ENCODE data around the gene CBX5.
"Not testable (repeated sequence)": the region's sequence is repeated elsewhere in the genome, so short reads cannot be mapped to it uniquely, and the experiment has no call there.

CBX5 gene

DNA sequence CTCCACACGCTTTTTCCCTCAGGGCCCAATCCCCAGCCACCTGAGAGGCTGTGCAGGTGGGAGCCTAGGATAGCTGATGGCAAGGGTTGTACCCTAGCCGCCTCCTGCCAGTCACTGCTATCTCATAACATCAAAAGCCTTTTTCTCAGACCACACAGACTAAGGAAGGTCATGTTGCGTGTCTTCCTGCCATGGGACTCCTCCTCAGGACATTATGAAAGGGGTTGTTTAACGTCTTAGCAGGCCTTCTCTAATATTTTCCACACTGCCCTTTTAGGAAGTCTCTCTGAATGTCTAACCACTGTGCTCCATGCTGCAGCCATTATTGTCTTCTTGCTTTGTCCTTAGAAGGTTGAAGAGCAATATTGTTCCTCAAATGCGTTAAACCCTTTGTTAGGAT, 83.5 kb downstream of the CBX5 start:
- DNase-seq = no peak
- H3K4me1 Mint-ChIP-seq = peaks cover 31 to 39% of the 10 kb centered on the region in 2 donors
- no peaks in the 10 kb centered on the region for H3K9me3 Mint-ChIP-seq
- H3K4me3 Mint-ChIP-seq = peak overlapping the region in 1 of 2 donors; percentile 67
- peak; percentile 23 to 40 for ATAC-seq (replicated peaks)
- H3K36me3 Mint-ChIP-seq = no peaks in the 10 kb centered on the region
- peaks cover 78 to 82% of the 10 kb centered on the region in 2 donors for H3K27me3 Mint-ChIP-seq
- no peak overlapping the region for H3K27ac Mint-ChIP-seq

- Mint-ChIP-seq H3K4me1 (peaks cover 32 to 44% of the 10 kb centered on the region in 2 donors), H3K4me3 (peak overlapping the region; percentile 40 to 67), H3K27ac (peak overlapping the region; percentile 9), H3K9me3 (no peaks in the 10 kb centered on the region), H3K27me3 (peaks cover 77 to 78% of the 10 kb centered on the region in 2 donors), H3K36me3 (no peaks in the 10 kb centered on the region)
- ATAC-seq (replicated peaks) (peak; percentile 25 to 48), DNase-seq (no peak)
These were observed 84.1 kb downstream of the CBX5 start for GRCh38 chr12:54195737-54196347.

DNA sequence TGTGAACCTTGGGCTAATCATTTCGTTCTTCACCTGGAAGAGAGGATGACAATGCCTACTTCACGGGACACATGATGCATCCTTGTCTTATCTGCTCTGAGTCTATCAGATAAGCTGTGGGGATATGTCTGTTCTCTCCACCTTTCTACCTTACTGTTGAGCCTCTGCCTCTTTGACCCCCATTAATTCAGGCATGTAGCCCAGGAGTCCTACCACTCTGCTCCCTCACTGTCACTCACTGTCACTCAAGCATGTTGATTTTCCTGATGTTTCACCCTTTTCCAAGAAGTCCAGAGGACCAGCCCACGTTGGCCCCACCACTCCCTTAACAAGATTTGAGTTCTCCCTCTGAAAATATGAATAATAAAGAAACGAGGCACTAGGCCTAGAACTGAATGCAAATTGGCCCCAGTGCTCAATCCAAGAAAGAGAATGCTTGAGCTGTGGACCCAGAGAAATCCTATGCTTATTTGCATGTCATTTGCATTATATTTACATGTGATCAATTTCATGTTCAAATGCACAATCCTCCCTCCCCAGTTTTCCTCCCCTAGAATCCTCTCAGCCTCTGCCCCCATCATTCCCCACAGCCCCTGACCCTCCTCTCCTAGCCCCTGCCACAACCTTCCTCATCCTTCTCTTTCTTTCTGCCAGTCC, 84.7 kb downstream of the CBX5 start:
- ATAC-seq (replicated peaks) = no peak
- Mint-ChIP-seq H3K9me3 (no peaks in the 10 kb centered on the region), H3K4me1 (peaks cover 32 to 47% of the 10 kb centered on the region in 2 donors), H3K36me3 (no peaks in the 10 kb centered on the region), H3K27me3 (peaks cover 71 to 78% of the 10 kb centered on the region in 2 donors), H3K4me3 (peak overlapping the region; percentile 40 to 67), H3K27ac (peak overlapping the region; percentile 9)
- no peak for DNase-seq

DNA sequence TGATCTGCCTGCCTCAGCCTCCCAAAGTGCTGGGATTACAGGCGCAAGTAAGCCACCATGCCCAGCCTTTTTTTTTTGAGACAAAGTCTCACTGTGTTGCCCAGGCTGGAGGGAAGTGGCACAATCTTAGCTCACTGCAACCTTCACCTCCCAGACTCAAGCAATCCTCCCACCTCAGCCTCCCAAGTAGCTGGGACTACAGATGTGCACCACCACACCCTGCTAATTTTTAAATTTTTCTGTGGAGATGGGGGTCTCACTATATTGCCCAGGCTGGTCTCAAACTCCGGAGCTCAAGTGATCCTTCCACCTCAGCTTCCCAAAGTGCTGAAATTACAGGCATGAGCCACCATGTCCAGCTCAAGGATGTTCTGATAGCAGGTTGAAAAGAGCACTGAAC, 85.3 kb downstream of the CBX5 start:
- Mint-ChIP-seq H3K27me3 (peaks cover 68 to 78% of the 10 kb centered on the region in 2 donors), H3K4me1 (peaks cover 32 to 51% of the 10 kb centered on the region in 2 donors)
- not testable (repeated sequence) for H3K4me3 Mint-ChIP-seq; ATAC-seq (replicated peaks); DNase-seq; H3K9me3 Mint-ChIP-seq; H3K27ac Mint-ChIP-seq; H3K36me3 Mint-ChIP-seq

DNA sequence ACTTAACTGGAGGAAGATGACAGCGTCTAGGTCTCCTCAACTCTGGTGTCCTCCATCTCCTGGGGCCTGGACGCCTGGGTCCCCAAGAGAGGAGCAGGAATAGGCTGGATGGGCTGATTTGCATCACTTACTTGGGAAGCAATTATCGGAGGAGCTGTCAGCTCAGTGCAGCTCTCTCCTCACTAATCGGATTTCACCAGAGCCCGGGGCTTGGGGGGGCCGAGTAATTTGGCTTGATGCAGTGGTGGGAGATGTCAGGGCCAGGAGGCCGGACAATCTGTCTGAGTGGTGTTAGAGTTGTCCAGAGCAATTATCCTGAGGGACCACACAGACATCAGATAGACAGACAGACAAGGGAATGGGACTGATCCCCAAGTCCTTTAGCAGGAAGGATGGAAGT, 86.5 kb downstream of the CBX5 start:
- H3K36me3 Mint-ChIP-seq = no peaks in the 10 kb centered on the region
- peaks cover 57 to 66% of the 10 kb centered on the region in 2 donors for H3K27me3 Mint-ChIP-seq
- no peak overlapping the region for H3K4me3 Mint-ChIP-seq
- H3K9me3 Mint-ChIP-seq = peaks cover 0 to 3% of the 10 kb centered on the region in 2 donors
- no peak overlapping the region for H3K27ac Mint-ChIP-seq
- no peak for DNase-seq
- peaks cover 31 to 53% of the 10 kb centered on the region in 2 donors for H3K4me1 Mint-ChIP-seq
- ATAC-seq (replicated peaks) = no peak

DNA sequence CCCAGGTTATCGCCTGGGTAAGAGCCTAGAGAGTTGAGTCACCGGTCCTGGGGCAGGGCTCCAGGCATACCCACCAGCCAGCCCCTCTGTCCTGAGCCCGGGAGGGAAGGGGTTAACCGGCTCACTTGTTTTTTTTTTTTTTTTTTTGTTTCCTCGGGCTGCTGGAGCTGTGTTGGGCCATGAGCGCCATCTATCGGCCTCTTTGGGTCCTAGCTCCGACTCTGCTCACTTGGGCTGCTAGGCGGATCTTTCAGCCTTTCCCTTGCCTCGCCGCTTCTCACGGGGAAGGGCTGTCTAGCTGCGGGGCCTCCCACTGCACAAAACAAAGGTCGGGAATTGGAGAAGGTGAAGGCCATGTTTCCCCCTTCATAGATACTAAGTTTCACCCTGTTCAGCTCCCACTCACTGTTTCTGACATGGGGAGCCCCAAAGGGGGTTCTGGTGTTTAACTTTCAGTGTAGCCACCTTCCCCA, 88.3 kb downstream of the CBX5 start:
- H3K27ac Mint-ChIP-seq = no peak overlapping the region
- H3K4me1 Mint-ChIP-seq = peaks cover 22 to 49% of the 10 kb centered on the region in 2 donors
- H3K4me3 Mint-ChIP-seq = peak overlapping the region in 1 of 2 donors; percentile 6
- H3K27me3 Mint-ChIP-seq = peaks cover 42 to 56% of the 10 kb centered on the region in 2 donors
- DNase-seq = peak; percentile 66
- peaks cover 3 to 7% of the 10 kb centered on the region in 2 donors for H3K36me3 Mint-ChIP-seq
- ATAC-seq (replicated peaks) = peak; percentile 56 to 61
- H3K9me3 Mint-ChIP-seq = peaks cover 0 to 3% of the 10 kb centered on the region in 2 donors

GRCh38 chr12:54191126-54191525, 88.8 kb downstream of the CBX5 start:
- H3K27me3 Mint-ChIP-seq = peaks cover 37 to 53% of the 10 kb centered on the region in 2 donors

GRCh38 chr12:54189198-54189539, 90.8 kb downstream of the CBX5 start:
- H3K27me3 Mint-ChIP-seq = peaks cover 22 to 40% of the 10 kb centered on the region in 2 donors
- peak overlapping the region; percentile 88 to 95 for H3K4me3 Mint-ChIP-seq
- peaks cover 14 to 35% of the 10 kb centered on the region in 2 donors for H3K4me1 Mint-ChIP-seq
- DNase-seq = no peak
- peaks cover 4 to 15% of the 10 kb centered on the region in 2 donors for H3K36me3 Mint-ChIP-seq
- ATAC-seq (replicated peaks) = peak in 1 of 2 donors; percentile 12
- no peak overlapping the region for H3K27ac Mint-ChIP-seq
- peaks cover 0 to 3% of the 10 kb centered on the region in 2 donors for H3K9me3 Mint-ChIP-seq

More at GRCh38 chr12:54191126-54191525, 88.8 kb downstream of the CBX5 start:
- H3K4me1 Mint-ChIP-seq = peaks cover 18 to 44% of the 10 kb centered on the region in 2 donors
- peaks cover 3 to 8% of the 10 kb centered on the region in 2 donors for H3K36me3 Mint-ChIP-seq
- ATAC-seq (replicated peaks) (no peak), DNase-seq (no peak)
- peak overlapping the region in 1 of 2 donors; percentile 6 for H3K4me3 Mint-ChIP-seq
- peaks cover 0 to 3% of the 10 kb centered on the region in 2 donors for H3K9me3 Mint-ChIP-seq
- H3K27ac Mint-ChIP-seq = no peak overlapping the region

GRCh38 chr12:54187075-54187474, 92.8 kb downstream of the CBX5 start:
- Mint-ChIP-seq H3K27ac (no peak overlapping the region), H3K4me3 (peak overlapping the region in 1 of 2 donors; percentile 63), H3K36me3 (peaks cover 10 to 25% of the 10 kb centered on the region in 2 donors), H3K9me3 (peaks cover 0 to 3% of the 10 kb centered on the region in 2 donors), H3K27me3 (peaks cover 4 to 21% of the 10 kb centered on the region in 2 donors), H3K4me1 (peaks cover 14 to 40% of the 10 kb centered on the region in 2 donors)
- ATAC-seq (replicated peaks) (no peak), DNase-seq (no peak)

DNA sequence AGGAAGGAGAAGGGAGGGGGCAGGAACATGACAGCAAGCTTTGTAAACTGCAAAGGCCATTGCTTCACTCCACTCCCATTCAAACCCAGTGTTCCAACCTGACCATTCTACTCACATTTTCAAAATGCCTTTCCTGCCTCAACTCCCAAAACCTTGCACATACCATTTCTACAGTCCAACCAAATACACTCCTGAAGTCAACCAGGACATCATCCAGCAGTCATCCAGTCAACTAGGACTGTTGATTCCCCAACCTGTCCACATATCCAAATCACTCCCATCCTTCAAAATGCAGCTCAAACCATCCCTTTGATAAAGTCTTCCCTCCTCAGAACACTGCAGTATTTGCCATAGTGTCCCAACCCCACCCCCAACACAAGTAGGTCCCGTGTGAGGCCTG, 94.0 kb downstream of the CBX5 start:
- Mint-ChIP-seq H3K4me3 (no peak overlapping the region), H3K27ac (no peak overlapping the region), H3K27me3 (peaks cover 3 to 13% of the 10 kb centered on the region in 2 donors), H3K36me3 (peaks cover 10 to 32% of the 10 kb centered on the region in 2 donors), H3K4me1 (peaks cover 9 to 30% of the 10 kb centered on the region in 2 donors), H3K9me3 (peaks cover 0 to 3% of the 10 kb centered on the region in 2 donors)
- ATAC-seq (replicated peaks) (no peak), DNase-seq (no peak)

- H3K9me3 Mint-ChIP-seq; ATAC-seq (replicated peaks); H3K4me3 Mint-ChIP-seq; DNase-seq; H3K27ac Mint-ChIP-seq; H3K27me3 Mint-ChIP-seq: not testable (repeated sequence)
- Mint-ChIP-seq H3K36me3 (peaks cover 10 to 33% of the 10 kb centered on the region in 2 donors), H3K4me1 (peaks cover 9 to 27% of the 10 kb centered on the region in 2 donors)
These were observed 94.6 kb downstream of the CBX5 start for GRCh38 chr12:54185297-54185696.

DNA sequence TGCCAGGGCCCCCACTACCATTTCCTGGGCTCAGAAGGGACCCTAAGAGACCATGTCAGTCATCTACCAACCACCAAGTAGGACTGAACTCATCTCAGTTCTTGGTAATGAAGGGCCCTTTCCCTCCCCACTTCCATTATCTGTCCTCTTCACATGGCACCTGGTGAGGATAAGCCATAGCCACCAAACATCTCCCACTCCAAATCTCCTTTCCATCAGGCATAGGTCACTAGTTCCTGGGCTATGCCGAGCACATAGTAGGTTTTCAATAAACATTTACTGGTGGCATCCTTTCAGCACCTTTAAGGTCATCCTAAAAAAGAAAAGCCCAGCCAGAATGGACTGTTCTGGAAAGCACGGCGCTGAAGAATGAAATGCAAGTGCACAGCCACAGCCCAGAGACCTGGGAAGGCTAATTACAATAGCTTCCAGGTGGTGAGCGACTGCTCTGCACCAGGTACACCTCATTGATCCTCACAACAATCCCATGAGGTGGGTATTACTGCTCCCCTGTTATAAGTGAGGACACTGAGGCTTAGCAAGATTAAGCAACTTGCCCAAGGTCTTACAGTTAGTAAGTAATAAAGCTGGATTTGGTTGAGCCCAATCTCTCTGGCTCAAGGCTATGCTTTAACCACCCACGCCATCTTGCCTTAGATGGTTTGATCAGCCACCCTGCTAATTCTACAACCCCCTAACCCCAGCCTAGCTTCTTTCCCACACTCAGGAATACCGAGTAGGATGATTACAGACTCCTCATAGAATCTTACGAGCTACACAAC, 95.7 kb downstream of the CBX5 start:
- peaks cover 10 to 33% of the 10 kb centered on the region in 2 donors for H3K36me3 Mint-ChIP-seq
- H3K27me3 Mint-ChIP-seq = no peaks in the 10 kb centered on the region
- H3K4me1 Mint-ChIP-seq = peaks cover 9 to 19% of the 10 kb centered on the region in 2 donors
- ATAC-seq (replicated peaks) = no peak
- H3K27ac Mint-ChIP-seq = no peak overlapping the region
- no peaks in the 10 kb centered on the region for H3K9me3 Mint-ChIP-seq
- H3K4me3 Mint-ChIP-seq = no peak overlapping the region
- no peak for DNase-seq

DNA sequence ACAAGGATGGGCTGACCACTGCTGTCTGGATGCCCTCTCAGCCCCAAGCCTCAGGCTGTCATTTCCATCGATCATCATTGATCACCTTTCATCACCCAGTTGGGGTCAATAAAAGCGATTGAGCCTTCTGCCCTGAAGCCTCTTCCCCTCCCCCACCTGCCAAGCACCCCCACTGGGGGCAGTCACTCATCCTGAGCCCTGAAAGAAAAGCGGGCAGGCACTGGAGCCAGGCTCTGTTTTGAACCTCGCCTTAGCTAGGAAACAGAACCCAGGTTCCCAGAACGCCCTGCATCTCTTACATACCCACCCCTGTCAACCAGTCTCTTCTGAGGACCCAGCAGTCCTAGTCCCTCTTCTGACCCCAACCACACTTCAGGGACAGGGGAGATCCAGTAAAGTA, 96.9 kb downstream of the CBX5 start:
- H3K27ac Mint-ChIP-seq = no peak overlapping the region
- DNase-seq = no peak
- no peak overlapping the region for H3K4me3 Mint-ChIP-seq

DNA sequence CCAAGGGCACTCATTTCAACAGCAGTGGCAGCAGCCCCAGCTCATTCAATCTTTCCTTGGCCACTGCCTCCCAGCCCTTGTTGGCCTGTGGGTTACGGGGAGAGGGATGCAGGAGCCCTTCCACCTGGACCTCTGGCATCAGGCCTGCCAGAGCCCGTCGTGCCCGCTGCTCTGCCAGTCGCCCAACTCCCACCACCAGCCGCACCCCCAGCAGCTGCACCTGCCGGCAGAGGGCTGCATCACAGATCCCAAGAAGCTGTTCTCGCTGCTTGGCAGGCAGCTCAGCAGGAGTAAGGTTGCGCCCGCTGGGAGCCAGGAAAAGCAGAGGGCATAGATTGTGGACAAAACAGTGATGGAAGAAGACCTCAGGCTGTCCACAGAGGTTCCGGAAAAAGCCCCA, 97.8 kb downstream of the CBX5 start:
- Mint-ChIP-seq H3K4me1 (peaks cover 4 to 7% of the 10 kb centered on the region in 2 donors), H3K27ac (no peak overlapping the region), H3K9me3 (no peaks in the 10 kb centered on the region), H3K27me3 (no peaks in the 10 kb centered on the region), H3K4me3 (no peak overlapping the region), H3K36me3 (peaks cover 10 to 36% of the 10 kb centered on the region in 2 donors)
- DNase-seq = no peak
- no peak for ATAC-seq (replicated peaks)

More for the DNA sequence above, 96.9 kb downstream of the CBX5 start:
- peaks cover 10 to 37% of the 10 kb centered on the region in 2 donors for H3K36me3 Mint-ChIP-seq
- no peaks in the 10 kb centered on the region for H3K9me3 Mint-ChIP-seq
- peaks cover 6 to 16% of the 10 kb centered on the region in 2 donors for H3K4me1 Mint-ChIP-seq
- ATAC-seq (replicated peaks) = no peak
- no peaks in the 10 kb centered on the region for H3K27me3 Mint-ChIP-seq

Measured in stimulated activated naive B cell treated with anti-CD40 and anti-IgM and Interleukin-4, amounts not matched to agents 10 μg/mL and 1 μg/mL and 100 μg/mL, for 72 hours (primary cell).